Suprapubic skin (tissue), 4 donors: Measurements from ENCODE around the gene CCDC33. TPM values are rescaled to one million over a fixed set of nuclear protein-coding genes. Genes with fewer than 3 reads are reported as not detected.

ENCODE experiments used
- DNase-seq, 2 donors: peaks; one replicate each; pipeline ENCODE4 v3.0.0-alpha.2; 2019; ENCODE audit warnings: low spot score in 2 of 2
- H3K27ac ChIP-seq: fragments of 200-600 bp; sonication (generic); one replicate; pipeline ENCODE4 v1.5.1; 2019
- H3K27me3 ChIP-seq: fragments of 200-600 bp; sonication (generic); one replicate; pipeline ENCODE4 v1.5.1; 2019
- H3K36me3 ChIP-seq: fragments of 200-600 bp; sonication (generic); one replicate; pipeline ENCODE4 v1.5.1; 2019
- H3K4me1 ChIP-seq: fragments of 200-600 bp; sonication (generic); one replicate; pipeline ENCODE4 v1.5.1; 2019
- H3K4me3 ChIP-seq: fragments of 200-600 bp; sonication (generic); one replicate; pipeline ENCODE4 v1.5.1; 2019; ENCODE audit warnings: mild to moderate bottlenecking
- H3K9me3 ChIP-seq: fragments of 200-600 bp; sonication (generic); one replicate; pipeline ENCODE4 v1.5.1; 2019
- CTCF ChIP-seq, 2 donors: fragments of 200-600 bp in 1 of 2; fragments of 450-650 bp in 1 of 2; sonication (generic) in 1 of 2; IDR thresholded peaks; one replicate each; pipeline ENCODE4 v1.5.1; 2016 to 2019; ENCODE audit warnings: antibody characterized with exemption in 2 of 2, mild to moderate bottlenecking in 1 of 2, moderate library complexity in 1 of 2
- EP300 ChIP-seq: sonication (generic); formaldehyde crosslinking; IDR thresholded peaks from one replicate; pipeline ENCODE4 v1.6.1; 2017; ENCODE audit warnings: antibody characterized with exemption
- POLR2A ChIP-seq, 2 donors: fragments of 450-650 bp; IDR thresholded peaks; one replicate each; pipeline ENCODE4 v1.6.1; 2017; ENCODE audit warnings: antibody characterized with exemption in 2 of 2, mild to moderate bottlenecking in 2 of 2, moderate library complexity in 2 of 2
- POLR2AphosphoS5 ChIP-seq, 3 donors: sonication (generic); formaldehyde crosslinking; IDR thresholded peaks; one replicate each; pipeline ENCODE4 v1.6.1; 2017; ENCODE audit warnings: antibody characterized with exemption in 3 of 3
- whole genome bisulfite sequencing: methylation state at CpG from one replicate; pipeline ENCODE4 v1.1.5; 2018; 5-methylcytosine and 5-hydroxymethylcytosine counted together
- total RNA-seq, 4 donors: library from RNA; depleted of rRNA; stranded (reverse); fragments of >200 nt; gene quantifications; one replicate each; pipeline ENCODE4 v1.1.0, GENCODE V29; 2016

CCDC33 gene
- total RNA-seq, 4 donors from 2014 or later = 0.60 TPM; not detected in 3

- WGBS = 35% methylated on average over 14 of the region's 14 CpGs
- H3K9me3 ChIP-seq = no peaks in the 10 kb centered on the region
- peaks cover 60% of the 10 kb centered on the region for H3K27me3 ChIP-seq
- no peak overlapping the region for H3K4me3 ChIP-seq
- H3K36me3 ChIP-seq = no peaks in the 10 kb centered on the region
- H3K27ac ChIP-seq = no peak overlapping the region
- TF ChIP-seq CTCF (IDR thresholded peaks at IDR 0.05) (no peak), EP300 (no peak), POLR2AphosphoS5 (IDR thresholded peaks at IDR 0.05) (no peak), POLR2A (IDR thresholded peaks at IDR 0.05) (no peak)
- no peaks in the 10 kb centered on the region for H3K4me1 ChIP-seq
- DNase-seq = no peak
Observed at GRCh38 chr15:74270854-74271520, 34.9 kb downstream of the CCDC33 start.

- DNase-seq = no peak
- no peaks in the 10 kb centered on the region for H3K9me3 ChIP-seq
- no peak overlapping the region for H3K27ac ChIP-seq
- H3K36me3 ChIP-seq = no peaks in the 10 kb centered on the region
- WGBS = 85% methylated on average over 10 of the region's 10 CpGs
- H3K27me3 ChIP-seq = peaks cover 50% of the 10 kb centered on the region
- H3K4me1 ChIP-seq = no peaks in the 10 kb centered on the region
- H3K4me3 ChIP-seq = no peak overlapping the region
- TF ChIP-seq POLR2A (IDR thresholded peaks at IDR 0.05) (no peak), EP300 (no peak), POLR2AphosphoS5 (IDR thresholded peaks at IDR 0.05) (no peak), CTCF (IDR thresholded peaks at IDR 0.05) (no peak)
Observed at GRCh38 chr15:74272812-74273211, 36.7 kb downstream of the CCDC33 start.

- no peaks in the 10 kb centered on the region for H3K4me1 ChIP-seq
- peaks cover 47% of the 10 kb centered on the region for H3K27me3 ChIP-seq
- 20% methylated on average over 1 of the region's 3 CpGs for WGBS
- no peak for DNase-seq
- TF ChIP-seq POLR2A (IDR thresholded peaks at IDR 0.05) = no peak
- no peak overlapping the region for H3K4me3 ChIP-seq
- no peak overlapping the region for H3K27ac ChIP-seq
- H3K36me3 ChIP-seq = no peaks in the 10 kb centered on the region
- H3K9me3 ChIP-seq = no peaks in the 10 kb centered on the region
Observed at GRCh38 chr15:74274470-74275038, 38.4 kb downstream of the CCDC33 start.

- no peak for TF ChIP-seq CTCF (IDR thresholded peaks at IDR 0.05)
- no peak for TF ChIP-seq POLR2AphosphoS5 (IDR thresholded peaks at IDR 0.05)
- no peak for TF ChIP-seq POLR2A (IDR thresholded peaks at IDR 0.05)
- no peak for TF ChIP-seq EP300
- Histone ChIP-seq H3K9me3 (no peaks in the 10 kb centered on the region), H3K4me1 (no peaks in the 10 kb centered on the region), H3K27ac (no peak overlapping the region), H3K36me3 (no peaks in the 10 kb centered on the region), H3K4me3 (no peak overlapping the region), H3K27me3 (peaks cover 46% of the 10 kb centered on the region)
- 91% methylated on average over 5 of the region's 6 CpGs for WGBS
- DNase-seq = no peak
Observed at GRCh38 chr15:74275957-74276356, 39.8 kb downstream of the CCDC33 start.

GRCh38 chr15:74276560-74276959 lies 40.4 kb downstream of the CCDC33 start:
- Histone ChIP-seq H3K4me1 (no peaks in the 10 kb centered on the region), H3K27me3 (peaks cover 46% of the 10 kb centered on the region), H3K36me3 (no peaks in the 10 kb centered on the region), H3K9me3 (no peaks in the 10 kb centered on the region), H3K27ac (no peak overlapping the region), H3K4me3 (no peak overlapping the region)
- TF ChIP-seq CTCF (IDR thresholded peaks at IDR 0.05) (no peak), POLR2A (IDR thresholded peaks at IDR 0.05) (no peak)
- no peak for DNase-seq
- WGBS = 84% methylated on average over 3 of the region's 3 CpGs
